NCI-H128 (cell line): Measurements from ENCODE around the gene IKZF5.

Experiments
- DNase-seq: peaks from one replicate; lab custom pipeline; 2025; ENCODE audit not compliant: unreplicated experiment; lab: John Stamatoyannopoulos, UW

The IKZF5 gene

GRCh38 chr10:122984708-122985107 lies 23.9 kb downstream of the IKZF5 start:
- DNase-seq, result no peak

GRCh38 chr10:122983898-122984297 lies 24.7 kb downstream of the IKZF5 start:
- DNase-seq, result no peak

- DNase-seq, result no peak
Observed at GRCh38 chr10:122981066-122981464, 27.5 kb downstream of the IKZF5 start.

GRCh38 chr10:122980209-122981065 lies 28.2 kb downstream of the IKZF5 start, which contains the start of gene PSTK:
PSTK (plus strand) TSS chr10:122980401; CDS start chr10:122980480, 79 bp downstream.
- peak; percentile 54 for DNase-seq

GRCh38 chr10:122974543-122975064 lies 34.0 kb downstream of the IKZF5 start:
- DNase-seq, result no peak

- DNase-seq, result no peak
Observed at GRCh38 chr10:122974023-122974422, 34.6 kb downstream of the IKZF5 start.

- DNase-seq, result no peak
Observed at GRCh38 chr10:122968698-122969097, 39.9 kb downstream of the IKZF5 start.

GRCh38 chr10:122966879-122967278 lies 41.7 kb downstream of the IKZF5 start:
- no peak for DNase-seq

- DNase-seq, result no peak
Observed at GRCh38 chr10:122962405-122962804, 46.2 kb downstream of the IKZF5 start.

- DNase-seq, result no peak
Observed at GRCh38 chr10:122957474-122957873, 51.1 kb downstream of the IKZF5 start.

GRCh38 chr10:122955892-122956291 lies 52.7 kb downstream of the IKZF5 start:
- no peak for DNase-seq

GRCh38 chr10:122954731-122955050 lies 53.9 kb downstream of the IKZF5 start:
- DNase-seq, result no peak

GRCh38 chr10:122953902-122954730 lies 54.5 kb downstream of the IKZF5 start, which contains the start of gene C10orf88:
C10orf88 (minus strand) TSS chr10:122954227; CDS start chr10:122954178, 49 bp downstream.
- peak; percentile 83 for DNase-seq

GRCh38 chr10:122949296-122949695 lies 59.3 kb downstream of the IKZF5 start:
- DNase-seq, result no peak
